ENCODE measurements around the gene CRTC3.

The CRTC3 gene

DNA sequence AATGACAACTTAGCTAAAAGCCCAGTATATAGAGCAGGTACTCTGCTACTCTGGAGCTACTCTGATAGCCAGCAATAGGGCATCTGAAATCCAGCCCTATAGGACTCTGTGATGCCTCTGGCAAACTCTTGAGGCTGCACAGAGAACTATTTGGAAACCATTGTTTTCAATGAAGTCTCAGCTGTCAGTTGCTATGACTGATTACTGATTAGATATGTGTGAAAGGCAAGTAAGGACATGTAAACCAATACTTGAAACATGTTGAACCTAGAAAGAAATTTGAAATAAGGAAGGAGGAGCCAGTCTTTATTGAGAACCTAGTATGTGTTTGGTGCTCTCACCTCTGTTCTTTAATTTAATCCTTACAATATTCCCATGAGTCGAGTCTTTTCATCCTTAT lies 40.2 kb upstream of the CRTC3 start:
- no peak for FAIRE-seq
- TF ChIP-seq, protein P1, sequence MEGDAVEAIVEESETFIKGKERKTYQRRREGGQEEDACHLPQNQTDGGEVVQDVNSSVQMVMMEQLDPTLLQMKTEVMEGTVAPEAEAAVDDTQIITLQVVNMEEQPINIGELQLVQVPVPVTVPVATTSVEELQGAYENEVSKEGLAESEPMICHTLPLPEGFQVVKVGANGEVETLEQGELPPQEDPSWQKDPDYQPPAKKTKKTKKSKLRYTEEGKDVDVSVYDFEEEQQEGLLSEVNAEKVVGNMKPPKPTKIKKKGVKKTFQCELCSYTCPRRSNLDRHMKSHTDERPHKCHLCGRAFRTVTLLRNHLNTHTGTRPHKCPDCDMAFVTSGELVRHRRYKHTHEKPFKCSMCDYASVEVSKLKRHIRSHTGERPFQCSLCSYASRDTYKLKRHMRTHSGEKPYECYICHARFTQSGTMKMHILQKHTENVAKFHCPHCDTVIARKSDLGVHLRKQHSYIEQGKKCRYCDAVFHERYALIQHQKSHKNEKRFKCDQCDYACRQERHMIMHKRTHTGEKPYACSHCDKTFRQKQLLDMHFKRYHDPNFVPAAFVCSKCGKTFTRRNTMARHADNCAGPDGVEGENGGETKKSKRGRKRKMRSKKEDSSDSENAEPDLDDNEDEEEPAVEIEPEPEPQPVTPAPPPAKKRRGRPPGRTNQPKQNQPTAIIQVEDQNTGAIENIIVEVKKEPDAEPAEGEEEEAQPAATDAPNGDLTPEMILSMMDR (IDR thresholded peaks at IDR 0.05; ENCODE audit: insufficient read depth, missing control alignments) = no peak
- no peak for DNase-seq (ENCODE audit: insufficient read length, low spot score)

DNA sequence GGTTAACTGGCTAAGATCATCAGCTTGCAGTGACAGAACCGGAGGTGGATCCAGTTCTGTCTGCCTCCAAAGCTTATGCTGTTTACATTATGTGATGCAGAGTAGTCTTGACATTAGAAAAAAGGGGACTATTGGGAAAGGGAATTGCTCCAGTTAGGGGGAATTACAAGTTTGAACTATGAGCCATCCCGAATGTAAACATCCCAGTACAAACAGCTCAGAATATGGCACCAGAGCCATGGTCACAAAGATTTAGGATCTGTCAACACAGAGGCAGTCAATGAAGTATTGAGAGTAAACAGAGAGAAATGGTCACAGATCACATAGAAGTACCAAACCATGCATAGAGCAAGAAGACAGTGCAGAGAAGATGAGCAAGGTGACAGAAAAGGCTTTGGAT lies 39.8 kb upstream of the CRTC3 start:
- DNase-seq (ENCODE audit: insufficient read length, low spot score) (no peak), FAIRE-seq (no peak)
- TF ChIP-seq, protein P1 (IDR thresholded peaks at IDR 0.05; ENCODE audit: insufficient read depth, missing control alignments) = no peak

DNA sequence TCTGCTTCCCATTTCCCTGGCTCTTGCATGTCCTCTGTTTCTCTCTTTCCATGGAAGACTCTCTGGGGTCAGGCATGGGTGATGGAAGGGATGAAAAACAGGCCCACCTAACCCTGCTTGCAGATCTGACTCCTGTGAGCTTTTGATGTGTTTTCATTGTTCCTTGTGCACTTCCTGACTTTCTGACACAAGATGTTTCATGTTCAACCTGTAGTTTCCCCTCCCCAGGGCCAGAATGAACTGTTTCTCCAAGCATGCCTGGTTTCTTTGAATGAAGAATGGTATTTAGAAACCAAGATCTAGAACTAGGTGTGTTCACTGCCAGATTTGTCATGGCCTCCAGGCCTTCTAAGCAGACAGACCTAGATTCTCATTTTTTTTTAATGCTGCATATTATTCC lies 36.1 kb upstream of the CRTC3 start:
- TF ChIP-seq, protein P1 (IDR thresholded peaks at IDR 0.05; ENCODE audit: insufficient read depth, missing control alignments) = no peak
- FAIRE-seq (no peak), DNase-seq (ENCODE audit: insufficient read length, low spot score) (no peak)

DNA sequence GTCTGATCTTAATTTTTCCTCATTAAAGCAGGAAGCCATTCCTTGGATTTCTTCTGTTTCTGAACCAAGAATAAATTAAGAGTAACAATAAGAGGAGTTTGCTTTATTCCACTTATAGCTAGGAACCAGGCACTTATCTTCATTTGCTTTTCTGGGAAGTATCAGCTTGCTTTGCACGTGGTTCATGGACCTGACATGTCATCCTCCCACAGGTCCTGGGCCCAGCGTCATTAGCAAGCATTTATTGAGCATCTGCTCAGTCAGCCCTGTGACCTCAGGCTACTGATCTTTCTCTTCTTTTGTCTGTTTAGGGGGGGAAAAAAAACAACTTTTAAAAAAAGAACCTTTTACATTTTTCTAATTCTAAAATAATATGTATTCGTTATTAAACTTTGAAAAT lies 34.7 kb upstream of the CRTC3 start:
- FAIRE-seq (no peak), DNase-seq (ENCODE audit: insufficient read length, low spot score) (no peak)
- TF ChIP-seq, protein P1 (IDR thresholded peaks at IDR 0.05; ENCODE audit: insufficient read depth, missing control alignments) = no peak

DNA sequence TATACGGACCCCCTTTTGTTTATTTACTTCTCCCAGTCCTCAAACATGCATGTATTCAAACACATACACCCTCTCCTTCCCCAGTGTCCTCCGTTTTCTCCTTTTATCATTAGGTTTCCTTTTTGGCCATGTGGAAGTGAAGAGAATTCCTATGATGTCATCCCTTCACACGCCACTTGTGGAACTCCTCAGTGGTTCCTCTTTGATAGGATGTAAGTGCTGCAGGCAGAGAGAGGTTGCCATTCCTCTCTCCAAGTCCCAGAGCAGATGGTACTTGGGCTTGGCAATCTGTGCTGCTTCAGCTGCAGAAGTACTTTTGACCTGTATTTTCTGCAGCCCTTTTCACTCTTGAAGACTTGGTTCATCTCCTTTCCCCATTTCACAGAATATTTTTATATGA lies 32.9 kb upstream of the CRTC3 start:
- FAIRE-seq = no peak

DNA sequence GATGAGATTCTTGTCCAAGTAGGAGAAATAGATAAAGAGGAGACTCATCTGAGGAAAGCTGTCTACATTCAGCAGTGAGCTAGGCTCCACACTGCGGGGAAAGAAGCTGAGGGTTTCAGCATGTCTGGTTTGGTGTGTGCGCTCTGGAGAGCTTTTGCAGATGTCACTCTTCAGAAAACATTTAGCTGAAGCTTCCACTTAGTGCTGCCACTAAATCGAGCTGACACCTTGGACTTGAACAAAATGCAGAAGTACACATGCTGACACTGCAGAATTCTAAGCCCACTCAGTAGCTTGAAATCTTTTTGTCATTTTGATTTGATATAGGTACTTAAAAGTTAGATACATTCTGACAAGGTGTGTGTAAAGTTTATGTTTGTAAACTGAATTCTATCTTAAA lies 32.3 kb upstream of the CRTC3 start:
- DNase-seq (ENCODE audit: insufficient read length, low spot score) (no peak), FAIRE-seq (no peak)
- TF ChIP-seq, protein P1 (IDR thresholded peaks at IDR 0.05; ENCODE audit: insufficient read depth, missing control alignments) = no peak

More for the DNA sequence above, 32.9 kb upstream of the CRTC3 start:
- no peak for DNase-seq (ENCODE audit: insufficient read length, low spot score)
- TF ChIP-seq, protein P1 (IDR thresholded peaks at IDR 0.05; ENCODE audit: insufficient read depth, missing control alignments) = no peak

DNA sequence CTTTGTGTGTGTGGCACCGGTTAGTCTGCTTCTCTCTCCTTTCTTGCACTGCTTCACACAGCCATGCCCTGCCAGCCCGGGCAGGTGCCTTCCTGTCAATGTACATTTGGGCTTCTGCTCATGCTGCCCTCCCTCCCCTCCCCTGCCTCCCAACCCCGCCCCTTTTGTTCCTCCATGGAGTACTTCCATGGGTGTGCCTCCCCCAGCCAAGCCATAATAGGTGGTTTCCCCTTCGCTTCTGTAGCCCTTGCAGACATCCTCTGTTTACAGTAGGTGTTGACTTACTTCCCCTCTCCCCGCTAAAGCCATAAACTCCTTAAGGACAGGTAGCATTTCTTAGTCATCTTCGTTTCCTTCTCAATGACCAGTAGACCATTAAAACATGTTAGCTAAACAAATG lies 31.8 kb upstream of the CRTC3 start:
- no peak for FAIRE-seq
- TF ChIP-seq, protein P1 (IDR thresholded peaks at IDR 0.05; ENCODE audit: insufficient read depth, missing control alignments) = no peak
- no peak for DNase-seq (ENCODE audit: insufficient read length, low spot score)

Data from D721Med (cell line).